BLaER1 treated with 17β-estradiol and CSF1 and Interleukin-3, amounts not matched to agents 10 nM and 100 nM (cell line): ENCODE measurements around the gene ANKRD13C.

ENCODE experiments used
- H3K27ac ChIP-seq, 11 experiments: shearing (Covaris generic); formaldehyde crosslinking; 2 replicates each; pipeline ENCODE4 v1.8.1; 2022
- H3K27me3 ChIP-seq, 11 experiments: shearing (Covaris generic); formaldehyde crosslinking; 2 replicates each; pipeline ENCODE4 v1.8.1; 2022
- H3K36me3 ChIP-seq, 11 experiments: shearing (Covaris generic); formaldehyde crosslinking; 2 replicates each; pipeline ENCODE4 v1.8.1; 2022
- H3K4me1 ChIP-seq, 10 experiments: shearing (Covaris generic); formaldehyde crosslinking; 2 replicates each; pipeline ENCODE4 v1.8.1; 2022
- H3K4me2 ChIP-seq, 11 experiments: shearing (Covaris generic); formaldehyde crosslinking; 2 replicates each; pipeline ENCODE4 v1.8.1; 2022
- H3K4me3 ChIP-seq, 10 experiments: shearing (Covaris generic); formaldehyde crosslinking; 2 replicates each; pipeline ENCODE4 v1.8.1; 2022
- H3K9ac ChIP-seq, 11 experiments: shearing (Covaris generic); formaldehyde crosslinking; 2 replicates each; pipeline ENCODE4 v1.8.1; 2022
- H3K9me3 ChIP-seq, 11 experiments: shearing (Covaris generic); formaldehyde crosslinking; replicated peaks in 1 of 11; 2 replicates each; pipeline ENCODE4 v1.8.1; 2022
- H4K20me1 ChIP-seq, 11 experiments: shearing (Covaris generic); formaldehyde crosslinking; 2 replicates each; pipeline ENCODE4 v1.8.1; 2022
- Cebpa-rat ChIP-seq, 11 experiments: shearing (Covaris generic); IDR thresholded peaks; 2 replicates each; pipeline ENCODE4 v1.8.1; 2022

Gene ANKRD13C, protein sequence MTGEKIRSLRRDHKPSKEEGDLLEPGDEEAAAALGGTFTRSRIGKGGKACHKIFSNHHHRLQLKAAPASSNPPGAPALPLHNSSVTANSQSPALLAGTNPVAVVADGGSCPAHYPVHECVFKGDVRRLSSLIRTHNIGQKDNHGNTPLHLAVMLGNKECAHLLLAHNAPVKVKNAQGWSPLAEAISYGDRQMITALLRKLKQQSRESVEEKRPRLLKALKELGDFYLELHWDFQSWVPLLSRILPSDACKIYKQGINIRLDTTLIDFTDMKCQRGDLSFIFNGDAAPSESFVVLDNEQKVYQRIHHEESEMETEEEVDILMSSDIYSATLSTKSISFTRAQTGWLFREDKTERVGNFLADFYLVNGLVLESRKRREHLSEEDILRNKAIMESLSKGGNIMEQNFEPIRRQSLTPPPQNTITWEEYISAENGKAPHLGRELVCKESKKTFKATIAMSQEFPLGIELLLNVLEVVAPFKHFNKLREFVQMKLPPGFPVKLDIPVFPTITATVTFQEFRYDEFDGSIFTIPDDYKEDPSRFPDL

GRCh38 chr1:70354332-70355110 lies at the start of gene ANKRD13C:
TSS of gene ANKRD13C (minus strand) at chr1:70354722. CDS start at chr1:70354408, 314 bp downstream.
- no peaks in the 10 kb centered on the region for H3K9me3 ChIP-seq
- peak within 1 kb of the TSS; percentile 79 to 93 (median 86) for H3K4me3 ChIP-seq
- peak within 1 kb of the TSS; percentile 85 to 98 (median 95) for H3K27ac ChIP-seq
- H3K27me3 ChIP-seq = no peaks in the 10 kb centered on the region
- TF ChIP-seq Cebpa-rat (IDR thresholded peaks at IDR 0.05) = no peak
- peak within 1 kb of the TSS; percentile 78 to 93 (median 84) for H3K4me2 ChIP-seq
- peaks cover 17 to 46% (median 36%) of the 10 kb centered on the region in 11 experiments; a peak in 17 of 22 replicates for H4K20me1 ChIP-seq
- H3K9ac ChIP-seq = peak within 1 kb of the TSS; percentile 92 to 98 (median 96)
- peaks cover 15 to 41% (median 29%) of the 10 kb centered on the region in 10 experiments; a peak in 19 of 20 replicates for H3K4me1 ChIP-seq
- H3K36me3 ChIP-seq = peaks cover 10 to 22% (median 14%) of the 10 kb centered on the region in 11 experiments; a peak in 15 of 22 replicates

GRCh38 chr1:70403759-70404158 lies 49.2 kb upstream of the ANKRD13C start:
- Histone ChIP-seq H3K4me2 (no peak overlapping the region), H3K9ac (no peak overlapping the region), H3K4me3 (no peak overlapping the region), H4K20me1 (no peaks in the 10 kb centered on the region), H3K9me3 (no peaks in the 10 kb centered on the region), H3K4me1 (no peaks in the 10 kb centered on the region), H3K27me3 (no peaks in the 10 kb centered on the region), H3K27ac (no peak overlapping the region), H3K36me3 (no peaks in the 10 kb centered on the region)
- no peak for TF ChIP-seq Cebpa-rat (IDR thresholded peaks at IDR 0.05)

DNA sequence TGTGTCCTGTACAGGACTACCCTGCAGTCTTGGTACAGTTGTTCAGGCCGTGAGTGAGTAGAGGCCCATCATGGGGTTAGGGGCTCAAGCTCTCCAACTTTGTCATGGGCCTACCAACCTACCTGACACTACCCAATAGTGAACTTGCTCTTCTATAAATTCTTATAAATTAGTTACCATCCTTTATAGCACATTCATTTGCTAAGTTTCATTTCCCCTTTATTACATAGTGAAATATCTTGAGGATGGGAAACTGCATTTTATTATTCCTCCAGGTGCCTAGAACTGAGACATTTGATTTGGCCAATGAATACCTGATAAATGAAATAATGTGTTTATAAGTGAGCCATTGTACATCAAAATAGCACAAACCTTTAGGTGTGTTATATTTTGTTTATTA lies 47.5 kb upstream of the ANKRD13C start:
- H3K9me3 ChIP-seq = no peaks in the 10 kb centered on the region
- no peak for TF ChIP-seq Cebpa-rat (IDR thresholded peaks at IDR 0.05)
- no peak overlapping the region for H3K9ac ChIP-seq
- H4K20me1 ChIP-seq = no peaks in the 10 kb centered on the region
- no peak overlapping the region for H3K4me2 ChIP-seq
- H3K36me3 ChIP-seq = no peaks in the 10 kb centered on the region
- no peak overlapping the region for H3K4me3 ChIP-seq
- no peaks in the 10 kb centered on the region for H3K4me1 ChIP-seq
- H3K27me3 ChIP-seq = no peaks in the 10 kb centered on the region
- no peak overlapping the region for H3K27ac ChIP-seq

DNA sequence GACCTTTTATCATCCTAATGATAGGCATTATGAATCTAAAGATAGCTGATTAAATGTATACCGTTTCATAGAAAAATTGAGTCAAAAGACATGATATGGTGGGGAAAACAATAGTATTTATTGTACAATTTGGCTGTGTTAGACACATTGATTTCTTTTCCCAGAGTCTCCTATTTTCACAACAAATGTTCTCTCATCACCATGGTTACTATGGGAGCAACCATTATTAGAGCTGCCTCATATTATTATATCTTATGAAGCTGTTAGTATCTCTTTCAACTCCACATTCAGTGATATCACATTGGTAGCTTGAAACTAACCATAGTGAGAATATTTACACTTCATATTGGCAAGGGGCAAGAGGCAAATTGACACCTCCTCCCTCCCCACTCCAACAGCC lies 45.8 kb upstream of the ANKRD13C start:
- no peaks in the 10 kb centered on the region for H3K36me3 ChIP-seq

GRCh38 chr1:70397013-70397412 lies 42.5 kb upstream of the ANKRD13C start:
- H3K4me1 ChIP-seq = no peaks in the 10 kb centered on the region
- no peak overlapping the region for H3K4me2 ChIP-seq
- no peaks in the 10 kb centered on the region for H3K36me3 ChIP-seq
- H3K4me3 ChIP-seq = no peak overlapping the region
- H4K20me1 ChIP-seq = no peaks in the 10 kb centered on the region
- no peak for TF ChIP-seq Cebpa-rat (IDR thresholded peaks at IDR 0.05)
- H3K9ac ChIP-seq = no peak overlapping the region
- no peak overlapping the region for H3K27ac ChIP-seq
- no peaks in the 10 kb centered on the region for H3K27me3 ChIP-seq
- no peaks in the 10 kb centered on the region for H3K9me3 ChIP-seq

More for the DNA sequence above, 45.8 kb upstream of the ANKRD13C start:
- Histone ChIP-seq H3K27me3 (no peaks in the 10 kb centered on the region), H3K27ac (no peak overlapping the region), H3K4me2 (no peak overlapping the region), H4K20me1 (no peaks in the 10 kb centered on the region), H3K4me3 (no peak overlapping the region), H3K9me3 (no peaks in the 10 kb centered on the region), H3K9ac (no peak overlapping the region), H3K4me1 (no peaks in the 10 kb centered on the region)
- TF ChIP-seq Cebpa-rat (IDR thresholded peaks at IDR 0.05) = no peak

DNA sequence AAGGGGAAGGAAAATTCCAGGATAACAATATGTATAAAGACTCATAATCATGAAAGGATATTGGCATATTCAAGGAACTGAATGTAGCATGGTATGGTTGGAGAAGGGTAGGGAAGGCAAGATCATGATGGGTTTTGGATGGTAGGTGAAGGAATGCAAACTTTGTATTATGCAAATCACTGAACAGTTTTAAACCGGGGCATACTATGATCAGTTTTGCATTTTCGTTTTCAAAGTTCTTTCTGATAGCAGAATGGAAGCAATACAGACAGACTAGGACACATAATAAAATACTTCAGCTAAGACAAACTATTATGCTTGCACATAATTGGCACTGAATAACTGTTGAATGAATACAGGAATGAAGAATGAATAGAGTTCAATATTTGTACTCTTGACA lies 42.1 kb upstream of the ANKRD13C start:
- Histone ChIP-seq H3K9me3 (no peaks in the 10 kb centered on the region), H3K9ac (no peak overlapping the region), H3K4me3 (no peak overlapping the region), H3K36me3 (no peaks in the 10 kb centered on the region), H3K27ac (no peak overlapping the region), H3K4me1 (no peaks in the 10 kb centered on the region), H4K20me1 (no peaks in the 10 kb centered on the region), H3K4me2 (no peak overlapping the region), H3K27me3 (no peaks in the 10 kb centered on the region)
- no peak for TF ChIP-seq Cebpa-rat (IDR thresholded peaks at IDR 0.05)

GRCh38 chr1:70392626-70393025 lies 38.1 kb upstream of the ANKRD13C start:
- H3K4me2 ChIP-seq = no peak overlapping the region
- no peak for TF ChIP-seq Cebpa-rat (IDR thresholded peaks at IDR 0.05)
- no peak overlapping the region for H3K27ac ChIP-seq
- H3K4me1 ChIP-seq = no peaks in the 10 kb centered on the region
- H3K9ac ChIP-seq = no peak overlapping the region
- H4K20me1 ChIP-seq = no peaks in the 10 kb centered on the region
- no peaks in the 10 kb centered on the region for H3K36me3 ChIP-seq
- no peak overlapping the region for H3K4me3 ChIP-seq
- no peaks in the 10 kb centered on the region for H3K27me3 ChIP-seq
- H3K9me3 ChIP-seq = no peaks in the 10 kb centered on the region

DNA sequence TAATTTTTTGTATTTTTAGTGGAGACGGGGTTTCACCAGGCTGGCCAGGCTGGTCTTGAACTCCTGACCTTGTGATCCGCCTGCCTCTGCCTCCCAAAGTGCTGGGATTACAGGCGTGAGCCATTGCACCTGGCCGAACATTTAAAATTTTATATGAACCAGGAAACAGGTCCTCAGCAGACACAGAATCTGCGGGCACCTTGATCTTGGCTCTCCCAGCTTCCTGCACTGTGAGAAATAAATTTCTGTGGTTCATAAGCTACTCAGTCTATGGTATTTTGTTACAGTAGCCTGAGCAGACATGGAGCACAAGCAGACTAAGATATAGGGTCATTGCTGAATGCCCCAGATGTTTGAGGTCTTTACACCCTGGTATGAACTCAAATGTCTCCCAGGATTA lies 33.0 kb upstream of the ANKRD13C start:
- Histone ChIP-seq H3K36me3 (no peaks in the 10 kb centered on the region), H3K27ac (no peak overlapping the region), H3K4me1 (peaks cover 0 to 7% (median 0%) of the 10 kb centered on the region in 10 experiments; a peak in 5 of 20 replicates), H4K20me1 (no peaks in the 10 kb centered on the region), H3K4me3 (no peak overlapping the region), H3K27me3 (no peaks in the 10 kb centered on the region), H3K4me2 (no peak overlapping the region), H3K9me3 (no peaks in the 10 kb centered on the region), H3K9ac (no peak overlapping the region)
- no peak for TF ChIP-seq Cebpa-rat (IDR thresholded peaks at IDR 0.05)

- Histone ChIP-seq H3K36me3 (no peaks in the 10 kb centered on the region), H3K4me3 (no peak overlapping the region), H3K4me2 (no peak overlapping the region), H3K9me3 (no peaks in the 10 kb centered on the region), H3K27me3 (no peaks in the 10 kb centered on the region), H3K4me1 (peaks cover 0 to 11% (median 4%) of the 10 kb centered on the region in 10 experiments; a peak in 8 of 20 replicates), H4K20me1 (no peaks in the 10 kb centered on the region), H3K27ac (no peak overlapping the region), H3K9ac (no peak overlapping the region)
- no peak for TF ChIP-seq Cebpa-rat (IDR thresholded peaks at IDR 0.05)
These were observed 31.6 kb upstream of the ANKRD13C start for GRCh38 chr1:70386121-70386520.
